Activated naive CD8-positive, alpha-beta T cell (primary cell): Measurements from ENCODE around the gene DNAJB7.

Experiments
- H3K27ac Mint-ChIP-seq: one replicate; pipeline ENCODE4 v1.8.0; 2021; ENCODE audit warnings: mixed read lengths
- H3K27me3 Mint-ChIP-seq: one replicate; pipeline ENCODE4 v1.8.0; 2021; ENCODE audit warnings: mixed read lengths
- H3K36me3 Mint-ChIP-seq: one replicate; pipeline ENCODE4 v1.8.0; 2021; ENCODE audit warnings: mixed read lengths
- H3K4me1 Mint-ChIP-seq: one replicate; pipeline ENCODE4 v1.8.0; 2021; ENCODE audit warnings: low read depth, mixed read lengths
- H3K4me3 Mint-ChIP-seq: one replicate; pipeline ENCODE4 v1.8.0; 2021; ENCODE audit warnings: mild to moderate bottlenecking, mixed read lengths
- H3K9me3 Mint-ChIP-seq: one replicate; pipeline ENCODE4 v1.8.0; 2021; ENCODE audit warnings: low read depth, mixed read lengths

DNAJB7 gene

DNA sequence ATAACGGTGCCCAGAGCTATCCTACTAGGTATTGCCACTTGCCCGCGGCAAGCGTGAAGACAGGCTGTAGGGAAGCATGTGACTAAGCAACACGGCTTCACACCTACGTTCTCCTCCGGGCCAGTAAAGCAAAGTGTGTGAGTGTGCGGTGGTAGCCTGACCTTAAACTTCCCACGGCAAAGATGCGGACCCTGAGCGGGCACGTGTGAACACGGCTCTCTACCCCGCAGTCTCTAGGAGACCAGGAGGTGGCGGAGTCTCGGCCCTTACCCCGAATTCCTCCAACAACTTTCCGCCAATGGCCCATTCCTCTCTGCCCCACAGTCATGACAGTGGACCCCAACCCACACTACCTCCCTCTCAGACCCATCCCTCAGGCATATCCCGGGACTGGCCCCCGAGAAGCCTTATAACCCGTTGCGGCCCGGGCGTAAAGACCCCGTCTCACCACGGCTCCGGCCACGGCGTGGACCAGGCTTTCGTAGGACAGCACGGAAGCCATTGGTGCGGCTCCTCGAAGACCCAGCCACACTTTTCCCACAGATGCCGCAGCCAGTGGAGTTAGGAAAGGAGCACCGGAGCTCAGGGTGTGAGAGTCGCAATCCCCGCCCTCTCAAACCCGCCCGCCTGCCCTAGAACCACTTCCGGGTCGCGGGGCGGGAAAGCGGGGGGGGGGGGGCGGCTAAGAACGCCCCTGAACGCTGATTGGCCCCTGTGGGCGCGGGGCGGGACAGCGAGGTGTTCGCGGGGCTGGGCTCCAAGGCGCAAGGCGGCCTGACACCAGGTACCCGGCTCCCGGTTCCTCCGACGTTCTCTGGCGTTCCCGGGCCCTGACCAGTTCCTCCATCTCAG lies 42.9 kb downstream of the DNAJB7 start, which contains the start of gene SLC25A17:
TSS of gene SLC25A17 (minus strand) at position 600 of the 852 bp plus-strand sequence. CDS start at position 502, 98 bp downstream.
- H3K9me3 Mint-ChIP-seq: no peaks in the 10 kb centered on the region
- peak within 1 kb of the TSS; percentile 89 for H3K4me3 Mint-ChIP-seq
- H3K4me1 Mint-ChIP-seq: peaks cover 37% of the 10 kb centered on the region
- no peaks in the 10 kb centered on the region for H3K27me3 Mint-ChIP-seq
- H3K36me3 Mint-ChIP-seq: peaks cover 6% of the 10 kb centered on the region
- H3K27ac Mint-ChIP-seq: peak within 1 kb of the TSS; percentile 95

DNA sequence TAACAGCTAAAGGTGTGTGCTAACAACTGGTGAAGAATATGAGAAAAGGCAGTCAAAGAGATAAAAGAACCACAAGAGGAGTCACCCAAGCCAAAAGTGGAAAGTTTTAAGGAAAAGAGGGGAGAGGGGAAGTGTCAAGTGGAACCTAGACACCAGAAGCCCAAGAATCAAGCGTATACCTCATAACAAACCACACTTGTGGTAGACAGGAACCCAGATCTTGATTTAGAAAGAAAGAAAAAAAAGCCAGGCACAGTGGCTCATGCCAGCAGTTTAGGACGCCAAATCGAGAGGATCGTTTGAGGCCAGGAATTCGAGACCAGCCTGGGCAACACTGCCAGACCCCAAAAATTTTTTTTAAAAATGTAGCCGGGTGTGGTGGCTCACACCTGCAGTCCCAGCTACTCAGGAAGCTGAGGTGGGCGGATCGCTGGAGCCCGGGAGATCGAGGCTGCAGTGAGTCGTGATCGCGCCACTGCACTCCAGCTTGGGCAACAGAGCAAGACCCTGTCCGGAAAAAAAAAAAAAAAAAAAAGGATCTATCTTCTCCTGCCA lies 43.6 kb downstream of the DNAJB7 start:
- no peaks in the 10 kb centered on the region for H3K27me3 Mint-ChIP-seq
- peaks cover 39% of the 10 kb centered on the region for H3K4me1 Mint-ChIP-seq
- H3K27ac Mint-ChIP-seq: peak overlapping the region; percentile 95
- H3K36me3 Mint-ChIP-seq: peaks cover 6% of the 10 kb centered on the region
- no peaks in the 10 kb centered on the region for H3K9me3 Mint-ChIP-seq
- peak overlapping the region; percentile 89 for H3K4me3 Mint-ChIP-seq

DNA sequence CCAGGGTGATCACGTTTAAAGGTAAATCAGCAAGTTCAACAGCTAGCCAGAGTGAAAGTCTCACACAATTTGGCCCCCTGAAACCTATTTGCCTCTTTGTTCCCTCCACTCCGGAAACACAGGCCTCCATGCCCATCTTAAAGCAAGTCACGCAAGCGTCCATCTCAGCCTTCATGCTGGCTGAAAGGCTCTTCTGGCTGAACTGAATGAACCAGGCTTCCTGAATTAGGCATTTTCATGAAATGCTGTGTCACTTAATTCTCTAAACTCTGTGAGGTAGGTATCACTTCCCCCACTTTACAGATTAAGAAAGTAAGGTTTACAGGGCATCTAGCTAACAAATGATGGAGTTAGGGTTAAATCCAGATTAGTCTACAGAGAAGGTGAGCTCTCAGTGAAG lies 44.2 kb downstream of the DNAJB7 start:
- Mint-ChIP-seq H3K27ac (peak overlapping the region; percentile 76), H3K36me3 (peaks cover 6% of the 10 kb centered on the region), H3K27me3 (no peaks in the 10 kb centered on the region), H3K4me1 (peaks cover 40% of the 10 kb centered on the region), H3K9me3 (no peaks in the 10 kb centered on the region), H3K4me3 (peak overlapping the region; percentile 89)

DNA sequence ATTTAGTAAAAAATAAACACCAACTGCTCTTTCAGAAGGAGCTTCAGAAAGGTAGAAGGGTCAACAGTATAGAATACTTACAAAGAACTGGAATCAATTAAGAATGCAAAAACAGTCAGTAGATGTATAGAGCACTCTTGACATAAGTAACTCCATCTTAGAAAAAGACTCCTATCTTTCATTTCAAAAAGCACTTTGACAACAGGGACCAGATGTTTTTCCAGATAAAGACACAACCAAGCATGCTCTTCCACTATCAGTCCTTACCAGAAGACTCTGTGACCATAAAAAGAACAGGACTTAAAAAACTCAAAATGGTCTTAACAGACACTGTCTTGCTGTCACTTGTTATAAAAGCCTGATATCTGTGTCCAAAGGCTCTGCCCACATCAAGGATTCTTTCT lies 48.0 kb downstream of the DNAJB7 start:
- H3K36me3 Mint-ChIP-seq: peaks cover 8% of the 10 kb centered on the region
- H3K9me3 Mint-ChIP-seq: no peaks in the 10 kb centered on the region

More for the DNA sequence above, 48.0 kb downstream of the DNAJB7 start:
- H3K27ac Mint-ChIP-seq: no peak overlapping the region
- peaks cover 42% of the 10 kb centered on the region for H3K4me1 Mint-ChIP-seq
- H3K27me3 Mint-ChIP-seq: no peaks in the 10 kb centered on the region
- H3K4me3 Mint-ChIP-seq: no peak overlapping the region
